HG02884 (cell line): Measurements from ENCODE around the gene LSM2.
A peak's percentile ranks its signal among the peaks of the same experiment; 100 is the strongest.

Source experiments
- ATAC-seq: cut with Tn5 transposase; IDR thresholded peaks from one replicate; pipeline ENCODE4 v1.9.1; 2021; ENCODE audit warnings: mild to moderate bottlenecking, moderate library complexity; ENCODE audit not compliant: unreplicated experiment

Gene LSM2

GRCh38 chr6:31778193-31778592 is 28.6 kb downstream of the LSM2 start:
- ATAC-seq = no peak

- ATAC-seq = no peak
Observed at GRCh38 chr6:31777667-31778050, 29.1 kb downstream of the LSM2 start.

GRCh38 chr6:31776989-31777666 is 29.6 kb downstream of the LSM2 start, which contains the start of gene VWA7:
VWA7 (minus strand) TSS chr6:31777328; CDS start chr6:31776779, 549 bp downstream.
- peak; percentile 59 for ATAC-seq

GRCh38 chr6:31776485-31776988 is 30.2 kb downstream of the LSM2 start:
- ATAC-seq = no peak

GRCh38 chr6:31775633-31776484 is 30.9 kb downstream of the LSM2 start:
- ATAC-seq = no peak

- ATAC-seq = no peak
Observed at GRCh38 chr6:31775184-31775583, 31.6 kb downstream of the LSM2 start.

- no peak for ATAC-seq
Observed at GRCh38 chr6:31771992-31772358, 34.8 kb downstream of the LSM2 start.

- no peak for ATAC-seq
Observed at GRCh38 chr6:31770860-31771259, 35.9 kb downstream of the LSM2 start.

GRCh38 chr6:31769684-31770371 is 36.9 kb downstream of the LSM2 start:
- ATAC-seq = no peak

GRCh38 chr6:31768363-31769257 is 38.2 kb downstream of the LSM2 start:
- ATAC-seq = no peak

- no peak for ATAC-seq
Observed at GRCh38 chr6:31767096-31767645, 39.6 kb downstream of the LSM2 start.

GRCh38 chr6:31765910-31766794 is 40.6 kb downstream of the LSM2 start:
- no peak for ATAC-seq

- no peak for ATAC-seq
Observed at GRCh38 chr6:31765559-31765909, 41.2 kb downstream of the LSM2 start.

GRCh38 chr6:31764198-31764597 is 42.6 kb downstream of the LSM2 start:
- ATAC-seq = no peak

GRCh38 chr6:31763619-31763940 is 43.2 kb downstream of the LSM2 start:
- ATAC-seq = no peak

- ATAC-seq = no peak
Observed at GRCh38 chr6:31762878-31763618, 43.7 kb downstream of the LSM2 start.

- ATAC-seq = no peak
Observed at GRCh38 chr6:31762356-31762755, 44.4 kb downstream of the LSM2 start, which contains the start of gene SAPCD1. SAPCD1 (plus strand) TSS chr6:31762656; CDS start chr6:31763055, 399 bp downstream.

GRCh38 chr6:31761343-31761742 is 45.4 kb downstream of the LSM2 start:
- no peak for ATAC-seq

GRCh38 chr6:31760790-31761189 is 46.0 kb downstream of the LSM2 start:
- no peak for ATAC-seq
